NCI-H526 treated with DMSO at 0.1 percent for 48 hours (cell line): Measurements from ENCODE around the gene CRTC1.

ENCODE experiments used
- DNase-seq: peaks from one replicate; lab custom pipeline; 2025; lab: John Stamatoyannopoulos, UW

CRTC1 gene

GRCh38 chr19:18785179-18786124, 102.0 kb downstream of the CRTC1 start:
- peak; percentile 47 for DNase-seq

GRCh38 chr19:18788529-18789421, 105.3 kb downstream of the CRTC1 start:
- no peak for DNase-seq

GRCh38 chr19:18789422-18789869, 106.0 kb downstream of the CRTC1 start:
- no peak for DNase-seq

DNA sequence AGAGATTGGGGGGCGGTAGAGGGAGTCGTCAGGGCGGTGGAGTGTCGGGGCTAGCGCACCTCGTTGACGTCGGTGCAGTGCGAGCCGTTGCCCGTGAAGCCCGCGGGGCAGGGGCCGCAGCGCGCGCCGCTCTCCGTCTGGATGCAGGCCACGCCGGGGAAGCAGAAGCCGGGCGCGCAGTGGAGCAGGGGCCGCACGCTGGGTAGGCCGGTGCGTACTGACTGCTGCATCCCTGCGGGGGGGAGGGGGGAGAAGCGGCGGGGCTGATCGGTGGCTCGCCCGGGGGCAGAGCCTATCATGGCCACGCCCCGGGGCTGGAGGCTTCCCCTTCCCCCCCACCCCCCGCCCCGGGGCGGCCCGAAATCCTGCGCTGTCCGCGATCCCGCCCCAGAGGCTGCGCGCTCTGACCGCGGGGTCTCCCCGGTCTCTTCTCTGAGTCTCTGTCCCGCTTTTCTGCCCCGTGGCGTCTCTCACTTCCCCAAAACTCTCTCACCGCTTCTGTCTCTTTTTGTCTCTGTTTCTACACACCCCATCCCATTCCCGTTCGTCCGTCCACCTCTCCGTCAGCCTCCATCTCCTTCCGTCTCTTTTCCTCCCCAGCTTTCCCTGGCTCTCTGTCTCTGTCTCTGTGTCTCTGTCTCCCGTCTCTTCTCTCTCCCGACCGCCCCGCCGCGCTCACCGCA, 106.5 kb downstream of the CRTC1 start:
- DNase-seq, result no peak

- DNase-seq, result no peak
Observed at GRCh38 chr19:18790566-18791314, 107.3 kb downstream of the CRTC1 start, which contains the start of gene COMP. COMP (minus strand) TSS chr19:18791305; CDS start chr19:18791269, 36 bp downstream.

DNA sequence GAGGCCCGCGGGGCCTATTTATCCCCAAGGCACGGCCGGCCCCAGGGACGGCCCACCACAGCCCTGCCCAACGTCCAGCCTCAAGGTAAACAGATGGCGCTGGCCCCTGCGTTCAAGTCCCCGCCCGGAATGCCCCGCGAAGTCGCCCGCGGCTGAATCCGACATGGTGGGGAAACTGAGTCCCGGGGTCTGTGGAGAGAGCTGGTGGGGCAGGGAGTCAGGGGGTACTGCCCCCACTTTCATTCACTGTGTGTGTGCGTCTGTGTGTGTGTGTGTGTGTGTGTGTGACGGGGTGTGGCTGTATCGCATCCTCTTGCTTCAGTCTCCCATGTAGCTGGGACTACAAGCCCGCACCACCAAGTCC, 107.8 kb downstream of the CRTC1 start:
- no peak for DNase-seq

DNA sequence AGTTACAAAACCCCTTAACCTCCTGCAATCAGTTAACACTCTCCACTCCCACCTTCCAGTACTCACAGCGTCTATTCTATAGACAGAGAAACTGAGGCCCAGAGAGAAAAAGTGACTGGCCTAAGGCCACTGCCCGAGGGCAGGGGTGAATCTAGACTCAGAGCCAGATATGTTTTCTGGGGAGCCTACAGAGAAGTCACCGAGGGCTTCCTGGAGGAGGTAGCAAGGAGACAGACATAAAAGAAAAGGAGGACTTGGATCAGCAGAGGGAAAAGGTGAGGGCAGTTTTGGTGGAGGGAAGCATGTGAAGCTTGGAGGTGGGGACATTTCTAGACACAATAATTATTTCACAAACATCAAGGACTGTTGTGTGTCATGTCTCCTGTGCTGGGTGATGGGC, 109.2 kb downstream of the CRTC1 start:
- no peak for DNase-seq

- DNase-seq, result no peak
Observed at GRCh38 chr19:18793144-18794028, 109.9 kb downstream of the CRTC1 start.

DNA sequence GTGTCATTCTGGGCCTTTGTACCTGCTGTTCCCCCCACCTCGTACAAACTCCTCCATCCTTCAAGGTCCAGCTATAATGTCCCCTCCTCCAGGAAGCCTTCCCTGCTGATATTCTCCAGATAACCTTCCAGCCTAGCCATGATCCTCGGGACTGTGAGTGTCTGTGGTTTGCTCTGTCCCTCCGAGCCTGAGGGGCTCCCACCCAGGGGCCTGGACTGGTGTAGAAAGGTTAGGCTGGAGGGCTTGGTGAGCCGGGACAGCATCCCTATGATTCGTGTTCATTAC, 110.5 kb downstream of the CRTC1 start:
- DNase-seq, result no peak

DNA sequence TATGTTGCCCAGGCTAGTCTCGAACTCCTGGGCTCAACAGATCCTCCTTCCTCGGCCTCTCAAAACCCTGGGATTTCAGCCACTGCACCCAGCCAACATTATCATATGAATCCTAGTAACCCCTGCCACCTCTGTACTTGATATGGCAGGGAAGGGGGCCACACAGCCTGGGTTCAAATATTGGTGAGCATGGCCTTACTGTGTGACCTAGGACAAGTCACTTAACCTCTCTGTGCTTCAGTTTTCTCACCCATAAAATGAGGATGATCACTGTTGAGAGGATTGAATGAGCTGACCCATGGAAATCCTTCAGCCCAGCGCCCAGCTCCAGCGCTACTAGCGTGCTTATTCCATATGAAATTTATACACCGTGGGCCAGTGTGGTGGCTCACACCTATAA, 111.2 kb downstream of the CRTC1 start:
- DNase-seq, result no peak

GRCh38 chr19:18795540-18795939, 112.1 kb downstream of the CRTC1 start:
- no peak for DNase-seq

DNA sequence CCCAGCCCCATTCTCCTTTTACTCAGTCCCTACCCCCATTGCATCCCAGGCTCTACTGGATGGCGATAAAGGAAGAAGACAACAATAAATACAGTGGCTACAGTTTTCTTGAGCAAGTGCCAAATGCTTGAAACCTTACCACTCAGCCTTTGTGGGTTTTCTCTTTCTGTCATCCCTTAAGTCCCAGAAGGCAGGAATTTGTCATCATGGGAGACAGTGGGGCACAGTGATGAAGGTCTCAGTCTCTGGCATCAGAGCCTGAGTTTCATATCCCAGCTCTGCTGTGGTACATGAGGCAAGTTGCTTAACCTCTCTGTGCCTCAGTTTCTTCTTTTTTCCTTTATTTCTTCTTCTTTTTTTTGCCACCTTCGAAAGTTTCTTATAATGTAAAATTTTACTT, 112.8 kb downstream of the CRTC1 start:
- no peak for DNase-seq

GRCh38 chr19:18798384-18799352, 115.2 kb downstream of the CRTC1 start:
- DNase-seq, result peak; percentile 19

- no peak for DNase-seq
Observed at GRCh38 chr19:18799389-18799970, 116.0 kb downstream of the CRTC1 start.

GRCh38 chr19:18800079-18800478, 116.6 kb downstream of the CRTC1 start:
- DNase-seq, result no peak

DNA sequence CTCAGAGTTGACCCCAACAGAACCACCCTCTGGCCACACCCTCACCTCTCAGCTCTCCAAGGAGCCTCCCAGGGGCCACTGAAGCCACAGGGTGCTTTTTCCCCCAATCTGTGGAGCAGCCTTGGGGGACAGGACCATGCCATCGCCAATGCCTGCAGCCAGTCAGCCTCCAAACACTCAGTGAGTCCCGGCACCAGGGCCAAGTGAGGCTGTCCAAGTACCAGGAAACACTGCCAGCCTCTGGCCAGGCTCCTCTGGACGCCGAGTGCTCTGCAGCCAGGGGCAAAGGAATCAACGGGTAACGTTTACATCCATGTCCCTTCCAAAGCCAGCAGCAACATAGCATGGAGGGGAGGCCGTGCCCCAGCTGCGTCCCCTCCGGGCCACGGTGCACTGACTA, 117.2 kb downstream of the CRTC1 start:
- DNase-seq, result no peak

DNA sequence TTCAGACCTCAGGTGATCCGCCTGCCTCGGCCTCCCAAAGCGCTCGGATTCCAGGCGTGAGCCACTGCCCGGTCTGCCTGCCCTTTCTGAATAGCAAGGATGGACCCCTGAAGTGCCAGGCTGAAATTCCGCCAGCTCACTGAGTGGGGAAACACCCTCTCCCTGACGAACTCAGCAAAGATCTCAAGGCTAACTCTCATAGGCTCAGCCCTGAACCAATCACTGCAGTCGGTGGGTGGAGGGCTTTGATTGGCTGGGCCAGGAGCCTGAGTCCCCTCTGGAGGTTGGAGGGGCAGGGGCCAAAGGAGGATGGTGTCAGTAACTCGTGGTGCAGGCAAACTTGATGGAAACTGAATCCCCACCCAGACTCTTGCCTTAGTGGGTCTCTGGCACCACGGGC, 118.9 kb downstream of the CRTC1 start:
- no peak for DNase-seq

DNA sequence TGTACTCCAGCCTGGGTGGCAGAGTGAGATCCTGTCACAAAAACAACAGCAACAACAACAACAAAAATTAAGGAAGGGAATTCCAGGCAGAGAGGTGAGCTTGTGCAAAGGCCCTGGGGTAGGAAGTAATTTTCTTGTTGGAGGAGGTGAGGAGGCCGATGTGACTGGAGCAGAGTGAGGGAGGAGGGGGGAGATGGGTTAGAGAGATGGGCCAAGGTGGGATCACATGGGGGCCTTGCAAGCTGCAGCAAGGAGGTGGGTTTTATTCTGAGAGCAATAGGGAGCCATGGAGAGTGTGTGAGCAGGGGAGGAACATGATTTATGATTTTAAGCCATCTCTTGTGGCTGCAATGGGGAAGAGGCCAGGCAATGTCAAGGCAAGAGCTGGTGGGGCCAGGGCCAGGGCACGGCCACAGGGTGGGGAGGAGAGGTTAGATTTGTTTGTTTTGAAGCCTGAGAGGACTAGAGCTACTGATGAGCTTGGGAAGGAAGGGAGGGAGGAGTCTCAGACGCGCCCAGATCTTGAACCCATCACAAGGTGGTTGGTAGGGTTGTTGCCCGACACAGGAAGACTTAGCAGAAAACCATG, 120.2 kb downstream of the CRTC1 start:
- DNase-seq, result no peak

DNA sequence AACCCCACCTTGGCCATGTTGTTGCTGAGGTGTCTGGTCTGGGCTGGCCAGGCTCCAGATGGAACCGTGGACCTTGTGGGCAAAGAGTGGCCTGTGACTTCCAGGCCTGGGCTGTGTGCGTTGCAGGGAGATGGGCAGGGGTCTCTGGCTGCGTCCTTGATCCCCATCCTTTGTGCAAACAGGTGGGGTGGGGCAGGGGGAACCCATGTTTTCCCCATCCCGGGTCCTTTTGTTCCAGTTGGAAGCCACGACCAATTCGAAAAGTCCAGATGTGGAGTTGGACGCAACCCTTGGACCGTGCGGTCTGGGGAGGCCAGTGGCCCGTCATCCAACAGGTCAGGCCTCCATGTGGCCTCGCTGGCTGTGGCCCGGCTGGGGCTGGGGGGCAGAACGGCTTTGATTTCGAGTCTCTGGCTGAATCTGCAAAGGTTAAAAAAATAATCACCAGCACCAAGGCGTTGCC, 120.7 kb downstream of the CRTC1 start:
- DNase-seq, result no peak
